HG02943 (cell line): Measurements from ENCODE around the gene SORCS1.
"Not testable (repeated sequence)": the region's sequence is repeated elsewhere in the genome, so short reads cannot be mapped to it uniquely, and the experiment has no call there.

Experiments
- ATAC-seq: cut with Tn5 transposase; IDR thresholded peaks from one replicate; pipeline ENCODE4 v1.9.1; 2021; ENCODE audit warnings: mild to moderate bottlenecking, low read depth, moderate library complexity; ENCODE audit not compliant: unreplicated experiment

SORCS1 gene

GRCh38 chr10:107056182-107056581 lies 108.3 kb downstream of the SORCS1 start:
- ATAC-seq: no peak

- no peak for ATAC-seq
Observed at GRCh38 chr10:107054469-107055156, 109.9 kb downstream of the SORCS1 start.

GRCh38 chr10:107051769-107052168 lies 112.7 kb downstream of the SORCS1 start:
- no peak for ATAC-seq

- no peak for ATAC-seq
Observed at GRCh38 chr10:107043461-107043860, 121.0 kb downstream of the SORCS1 start.

- ATAC-seq: no peak
Observed at GRCh38 chr10:107037192-107038122, 127.0 kb downstream of the SORCS1 start.

GRCh38 chr10:107033799-107034422 lies 130.6 kb downstream of the SORCS1 start:
- no peak for ATAC-seq

- no peak for ATAC-seq
Observed at GRCh38 chr10:107032700-107033401, 131.7 kb downstream of the SORCS1 start.

GRCh38 chr10:107031931-107032699 lies 132.4 kb downstream of the SORCS1 start:
- ATAC-seq: no peak

GRCh38 chr10:107028236-107028635 lies 136.3 kb downstream of the SORCS1 start:
- ATAC-seq: no peak

- no peak for ATAC-seq
Observed at GRCh38 chr10:107025676-107026075, 138.8 kb downstream of the SORCS1 start.

GRCh38 chr10:107024033-107024432 lies 140.5 kb downstream of the SORCS1 start:
- ATAC-seq: not testable (repeated sequence)

GRCh38 chr10:107022600-107023354 lies 141.7 kb downstream of the SORCS1 start:
- ATAC-seq: no peak

- ATAC-seq: no peak
Observed at GRCh38 chr10:107019154-107019553, 145.4 kb downstream of the SORCS1 start.

- ATAC-seq: no peak
Observed at GRCh38 chr10:107013258-107014006, 151.1 kb downstream of the SORCS1 start.

GRCh38 chr10:107011992-107012391 lies 152.5 kb downstream of the SORCS1 start:
- ATAC-seq: no peak

GRCh38 chr10:107011105-107011504 lies 153.4 kb downstream of the SORCS1 start:
- ATAC-seq: no peak

- no peak for ATAC-seq
Observed at GRCh38 chr10:107010531-107010930, 154.0 kb downstream of the SORCS1 start.

GRCh38 chr10:107004362-107004761 lies 160.1 kb downstream of the SORCS1 start:
- ATAC-seq: no peak
